Right hindlimb (tissue), 1 donor: Measurements from ENCODE around the gene BHLHE40.
"Not testable (repeated sequence)": the region's sequence is repeated elsewhere in the genome, so short reads cannot be mapped to it uniquely, and the experiment has no call there.

Source experiments
- DNase-seq: peaks from one replicate; pipeline ENCODE4 v3.0.0-alpha.2; 2018

BHLHE40 gene

DNA sequence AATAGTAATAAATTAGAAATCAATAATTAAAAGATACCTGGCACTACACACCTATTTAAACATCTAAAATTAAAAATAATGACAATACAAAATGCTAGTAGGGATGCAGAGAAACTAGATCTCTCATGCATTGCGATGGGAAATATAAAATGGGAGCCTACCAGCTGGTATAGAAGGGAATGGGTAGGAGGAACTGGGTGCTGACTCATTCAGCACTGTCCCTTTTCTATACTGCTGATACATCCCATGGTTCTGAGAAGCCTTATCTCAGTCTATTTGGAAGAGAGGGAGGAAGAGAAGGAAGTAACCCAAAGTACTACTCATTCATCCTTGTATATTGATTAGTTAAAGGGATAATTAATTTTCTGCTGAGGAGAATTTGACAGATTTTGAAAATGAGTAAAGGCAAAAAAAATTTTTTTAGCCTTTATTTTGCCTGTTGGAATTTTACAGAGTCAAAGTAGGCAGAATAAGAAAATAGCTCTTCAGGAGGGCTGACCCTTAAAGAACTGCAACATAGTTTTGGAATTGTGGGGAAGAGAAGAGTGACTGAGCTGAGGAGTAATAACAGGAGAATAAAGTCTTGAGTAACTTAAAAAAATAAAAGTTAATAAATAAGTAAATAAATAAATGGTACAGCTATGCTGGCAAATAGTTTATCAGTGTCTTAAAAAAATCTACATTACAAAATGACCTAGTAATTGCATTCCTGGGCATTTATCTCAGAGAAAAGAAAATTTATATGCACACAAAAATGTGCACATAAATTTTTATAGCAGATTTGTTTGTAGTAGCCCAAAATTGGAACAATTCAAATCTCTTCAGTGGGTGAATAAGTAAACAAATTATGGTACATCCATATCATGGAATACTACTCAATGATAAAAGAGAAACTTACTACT lies 15.3 kb upstream of the BHLHE40 start:
- no peak for DNase-seq

- not testable (repeated sequence) for DNase-seq
Measured at GRCh38 chr3:4966006-4966405, 13.2 kb upstream of the BHLHE40 start.

DNA sequence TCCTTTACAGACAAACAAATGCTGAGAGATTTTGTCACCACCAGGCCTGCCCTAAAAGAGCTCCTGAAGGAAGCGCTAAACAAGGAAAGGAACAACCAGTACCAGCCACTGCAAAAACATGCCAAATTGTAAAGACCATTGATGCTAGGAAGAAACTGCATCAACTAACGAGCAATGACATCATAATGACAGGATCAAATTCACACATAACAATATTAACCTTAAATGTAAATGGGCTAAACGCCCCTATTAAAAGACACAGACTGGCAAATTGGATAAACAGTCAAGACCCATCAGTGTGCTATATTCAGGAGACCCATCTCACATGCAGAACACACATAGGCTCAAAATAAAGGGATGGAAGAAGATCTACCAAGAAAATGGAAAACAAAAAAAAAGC lies 11.6 kb upstream of the BHLHE40 start:
- not testable (repeated sequence) for DNase-seq

DNA sequence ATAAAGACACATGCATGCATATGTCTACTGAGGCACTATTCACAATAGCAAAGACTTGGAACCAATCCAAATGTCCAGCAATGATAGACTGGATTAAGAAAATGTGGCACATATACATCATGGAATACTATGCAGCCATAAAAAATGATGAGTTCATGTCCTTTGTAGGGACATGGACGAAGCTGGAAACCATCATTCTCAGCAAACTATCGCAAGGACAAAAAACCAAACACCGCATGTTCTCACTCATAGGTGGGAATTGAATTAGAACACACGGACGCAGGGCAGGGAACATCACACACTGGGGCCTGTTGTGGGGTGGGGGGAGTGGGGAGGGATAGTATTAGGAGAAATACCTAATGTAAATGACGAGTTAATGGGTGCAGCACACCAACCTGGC lies 7.8 kb upstream of the BHLHE40 start:
- DNase-seq = not testable (repeated sequence)

- DNase-seq = no peak
Measured at GRCh38 chr3:4971838-4972237, 7.4 kb upstream of the BHLHE40 start.

GRCh38 chr3:4972652-4973643 lies 6.3 kb upstream of the BHLHE40 start:
- no peak for DNase-seq

DNA sequence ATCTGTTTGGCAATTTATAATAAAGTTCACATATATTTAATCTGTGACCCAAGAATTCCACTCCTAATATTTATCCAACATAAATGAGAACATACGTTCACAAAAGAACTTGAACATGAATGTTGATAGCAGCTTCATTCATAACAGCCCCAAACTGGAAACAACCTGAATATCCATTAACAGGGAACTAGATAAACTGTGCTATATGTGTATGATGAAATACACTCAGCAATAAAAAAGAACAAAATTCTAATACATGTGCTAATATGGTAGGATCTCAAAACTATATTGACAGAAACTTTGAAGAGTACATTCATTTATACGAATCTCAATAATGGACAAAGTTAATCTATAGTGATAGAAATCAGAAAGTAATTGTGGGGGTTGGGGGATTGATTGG lies 5.1 kb upstream of the BHLHE40 start:
- no peak for DNase-seq

- DNase-seq = peak; percentile 45
Measured at GRCh38 chr3:4976109-4976508, 3.1 kb upstream of the BHLHE40 start.

DNA sequence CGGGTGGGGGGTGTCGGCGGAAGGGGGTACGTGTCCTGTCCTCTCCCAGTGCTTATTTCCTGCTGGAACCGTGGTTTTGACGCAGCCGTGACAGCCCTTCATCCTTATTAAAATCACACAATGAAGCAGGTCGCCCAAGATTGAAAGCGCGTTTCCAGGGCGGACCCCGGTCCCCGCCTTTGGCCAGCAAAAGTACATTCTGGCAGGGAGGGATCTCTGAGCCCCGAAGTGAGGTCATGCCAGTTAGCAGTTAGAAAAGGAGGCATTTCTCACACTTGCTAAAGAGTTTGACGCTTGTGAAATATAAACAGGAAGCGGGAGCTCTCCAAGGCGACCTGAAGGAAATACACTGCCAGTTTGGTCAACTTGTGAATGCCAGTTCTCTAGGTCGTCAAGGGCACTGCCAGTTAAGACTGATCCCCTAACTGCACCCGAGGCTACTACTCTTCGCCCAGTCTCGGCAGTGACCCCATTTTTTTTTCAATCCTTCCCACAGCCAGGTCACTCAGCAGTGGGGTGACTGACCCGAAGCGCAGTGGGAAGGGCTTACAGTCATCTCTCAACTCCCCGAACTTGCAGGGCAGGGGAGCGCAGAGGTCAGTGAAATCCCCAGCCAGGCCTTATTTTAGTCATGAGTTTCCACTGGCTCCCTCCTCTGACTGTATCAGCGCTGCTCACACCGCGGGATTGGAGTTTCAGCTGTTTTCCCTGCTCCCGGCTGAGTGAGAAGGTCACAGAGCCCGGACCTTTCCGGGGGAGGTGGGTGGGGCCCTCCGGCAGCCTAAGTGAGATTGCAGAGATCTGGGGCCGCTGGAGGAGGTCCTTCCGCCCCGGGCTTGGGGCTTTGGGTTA lies 2.0 kb upstream of the BHLHE40 start:
- DNase-seq = peak; percentile 87

GRCh38 chr3:4977853-4978203 lies 1.4 kb upstream of the BHLHE40 start:
- no peak for DNase-seq

- peak; percentile 94 for DNase-seq
Measured at GRCh38 chr3:4978204-4978965, 852 bp upstream of the BHLHE40 start.

GRCh38 chr3:4978966-4979427 lies 240 bp upstream of the BHLHE40 start:
- peak; percentile 95 for DNase-seq

DNA sequence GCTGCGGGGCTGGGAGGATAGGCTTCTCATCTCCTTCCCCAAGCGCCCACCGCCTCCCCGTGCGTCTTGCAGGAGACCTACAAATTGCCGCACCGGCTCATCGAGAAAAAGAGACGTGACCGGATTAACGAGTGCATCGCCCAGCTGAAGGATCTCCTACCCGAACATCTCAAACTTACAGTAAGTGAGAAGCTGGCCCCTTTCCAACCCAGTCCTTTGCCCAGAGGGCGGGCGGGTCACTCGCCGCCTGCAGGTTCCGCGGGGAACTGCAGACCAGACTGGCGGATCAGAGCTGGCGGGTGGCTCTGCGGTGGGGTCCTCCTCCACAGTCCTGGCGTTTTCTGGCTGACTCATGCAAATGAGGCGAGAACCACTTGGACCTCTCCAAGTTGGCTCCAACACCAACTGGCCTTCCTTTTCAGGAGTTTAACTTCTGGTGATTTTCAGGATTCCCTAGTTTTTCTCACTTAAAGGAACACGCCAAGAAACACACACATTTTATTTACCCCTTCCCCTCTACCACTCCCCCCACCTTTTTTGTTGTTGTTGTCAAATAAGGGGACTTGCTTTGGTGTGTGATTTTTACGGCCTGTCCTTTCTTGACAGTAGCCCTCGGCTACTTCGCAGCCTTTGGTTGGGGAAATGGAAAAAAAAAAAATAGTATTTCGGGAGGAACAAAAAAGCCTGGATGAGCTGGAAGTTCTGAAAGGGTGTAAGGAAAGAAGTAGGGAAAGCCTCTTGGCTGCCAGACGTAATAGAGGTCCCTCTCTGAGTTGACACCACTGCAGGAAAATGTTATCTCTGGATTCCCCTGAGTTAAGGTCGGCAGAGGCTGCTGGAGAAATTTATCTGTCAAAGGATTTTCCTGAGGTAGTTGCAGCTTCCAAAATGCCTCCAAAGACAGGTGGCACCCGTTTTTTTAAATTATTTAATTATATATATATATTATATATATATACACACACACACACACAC lies 1.3 kb downstream of the BHLHE40 start:
- DNase-seq = peak; percentile 92

DNA sequence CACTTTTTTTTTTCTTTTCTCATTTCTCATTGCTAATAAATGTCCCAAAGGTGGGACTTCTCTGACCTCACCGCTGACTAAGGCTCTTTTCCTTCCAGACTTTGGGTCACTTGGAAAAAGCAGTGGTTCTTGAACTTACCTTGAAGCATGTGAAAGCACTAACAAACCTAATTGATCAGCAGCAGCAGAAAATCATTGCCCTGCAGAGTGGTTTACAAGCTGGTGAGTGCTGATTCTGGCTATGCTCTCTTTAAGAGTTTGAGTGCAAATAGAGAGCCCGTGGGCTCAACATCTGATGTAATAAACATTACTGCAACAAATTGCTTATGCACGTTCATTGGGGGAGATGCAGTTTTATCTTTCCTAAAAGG lies 2.0 kb downstream of the BHLHE40 start:
- DNase-seq = no peak

DNA sequence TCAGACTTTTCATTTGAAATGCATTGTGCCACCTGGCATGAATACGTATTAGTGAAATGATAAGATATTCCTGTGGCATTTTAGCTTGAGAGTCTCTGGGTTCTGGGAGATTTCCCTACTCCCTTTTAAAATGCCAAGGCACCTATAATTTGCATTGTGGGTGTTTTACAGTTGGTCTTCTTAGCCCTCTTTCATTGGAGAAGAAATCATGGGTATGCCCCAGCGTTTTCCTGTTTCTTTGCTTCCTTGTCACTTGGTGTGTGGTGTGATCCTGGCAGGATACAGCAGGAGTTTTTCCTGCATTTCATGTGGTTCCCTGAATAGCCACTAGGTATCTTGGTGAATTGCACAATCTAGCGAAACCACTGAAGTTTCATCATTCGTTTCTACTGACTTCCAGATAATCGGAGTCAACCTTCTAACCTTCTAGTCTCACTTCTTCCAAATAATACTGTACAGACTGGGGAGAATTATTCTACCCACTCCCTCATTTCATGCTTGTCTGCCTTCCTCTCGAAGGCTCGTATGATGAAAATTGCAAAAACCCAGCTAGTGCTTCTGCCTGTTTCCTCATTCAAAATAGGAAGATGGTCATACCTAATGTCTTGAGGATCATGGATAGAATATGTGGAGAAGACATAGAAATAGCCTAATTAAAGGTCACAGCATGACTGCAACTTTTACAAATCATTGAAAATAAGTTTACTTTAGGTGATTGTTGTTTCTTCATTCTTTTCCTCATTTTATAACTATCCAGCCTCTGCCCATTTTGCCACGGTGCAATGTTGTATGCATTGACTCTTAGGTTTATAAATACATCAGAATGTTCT lies 2.6 kb downstream of the BHLHE40 start:
- no peak for DNase-seq

DNA sequence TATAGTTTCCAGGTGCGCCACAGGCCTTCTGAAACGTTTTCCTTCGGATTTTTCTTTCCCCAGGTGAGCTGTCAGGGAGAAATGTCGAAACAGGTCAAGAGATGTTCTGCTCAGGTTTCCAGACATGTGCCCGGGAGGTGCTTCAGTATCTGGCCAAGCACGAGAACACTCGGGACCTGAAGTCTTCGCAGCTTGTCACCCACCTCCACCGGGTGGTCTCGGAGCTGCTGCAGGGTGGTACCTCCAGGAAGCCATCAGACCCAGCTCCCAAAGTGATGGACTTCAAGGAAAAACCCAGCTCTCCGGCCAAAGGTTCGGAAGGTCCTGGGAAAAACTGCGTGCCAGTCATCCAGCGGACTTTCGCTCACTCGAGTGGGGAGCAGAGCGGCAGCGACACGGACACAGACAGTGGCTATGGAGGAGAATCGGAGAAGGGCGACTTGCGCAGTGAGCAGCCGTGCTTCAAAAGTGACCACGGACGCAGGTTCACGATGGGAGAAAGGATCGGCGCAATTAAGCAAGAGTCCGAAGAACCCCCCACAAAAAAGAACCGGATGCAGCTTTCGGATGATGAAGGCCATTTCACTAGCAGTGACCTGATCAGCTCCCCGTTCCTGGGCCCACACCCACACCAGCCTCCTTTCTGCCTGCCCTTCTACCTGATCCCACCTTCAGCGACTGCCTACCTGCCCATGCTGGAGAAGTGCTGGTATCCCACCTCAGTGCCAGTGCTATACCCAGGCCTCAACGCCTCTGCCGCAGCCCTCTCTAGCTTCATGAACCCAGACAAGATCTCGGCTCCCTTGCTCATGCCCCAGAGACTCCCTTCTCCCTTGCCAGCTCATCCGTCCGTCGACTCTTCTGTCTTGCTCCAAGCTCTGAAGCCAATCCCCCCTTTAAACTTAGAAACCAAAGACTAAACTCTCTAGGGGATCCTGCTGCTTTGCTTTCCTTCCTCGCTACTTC lies 3.8 kb downstream of the BHLHE40 start:
- DNase-seq = no peak

DNA sequence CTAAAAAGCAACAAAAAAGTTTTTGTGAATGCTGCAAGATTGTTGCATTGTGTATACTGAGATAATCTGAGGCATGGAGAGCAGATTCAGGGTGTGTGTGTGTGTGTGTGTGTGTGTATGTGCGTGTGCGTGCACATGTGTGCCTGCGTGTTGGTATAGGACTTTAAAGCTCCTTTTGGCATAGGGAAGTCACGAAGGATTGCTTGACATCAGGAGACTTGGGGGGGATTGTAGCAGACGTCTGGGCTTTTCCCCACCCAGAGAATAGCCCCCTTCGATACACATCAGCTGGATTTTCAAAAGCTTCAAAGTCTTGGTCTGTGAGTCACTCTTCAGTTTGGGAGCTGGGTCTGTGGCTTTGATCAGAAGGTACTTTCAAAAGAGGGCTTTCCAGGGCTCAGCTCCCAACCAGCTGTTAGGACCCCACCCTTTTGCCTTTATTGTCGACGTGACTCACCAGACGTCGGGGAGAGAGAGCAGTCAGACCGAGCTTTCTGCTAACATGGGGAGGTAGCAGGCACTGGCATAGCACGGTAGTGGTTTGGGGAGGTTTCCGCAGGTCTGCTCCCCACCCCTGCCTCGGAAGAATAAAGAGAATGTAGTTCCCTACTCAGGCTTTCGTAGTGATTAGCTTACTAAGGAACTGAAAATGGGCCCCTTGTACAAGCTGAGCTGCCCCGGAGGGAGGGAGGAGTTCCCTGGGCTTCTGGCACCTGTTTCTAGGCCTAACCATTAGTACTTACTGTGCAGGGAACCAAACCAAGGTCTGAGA lies 4.7 kb downstream of the BHLHE40 start:
- DNase-seq = peak; percentile 54

GRCh38 chr3:4984511-4984864 lies 5.3 kb downstream of the BHLHE40 start:
- DNase-seq = no peak
